NCI-H524 treated with DMSO at 0.1 percent for 48 hours (cell line): ENCODE measurements around the gene ZHX3.

Experiments used
- DNase-seq: peaks from one replicate; lab custom pipeline; 2025; lab: John Stamatoyannopoulos, UW

Gene ZHX3

GRCh38 chr20:41171736-41172295 lies 145.7 kb downstream of the ZHX3 start:
- no peak for DNase-seq

- DNase-seq = no peak
These were observed 147.0 kb downstream of the ZHX3 start for GRCh38 chr20:41170386-41171105.

- no peak for DNase-seq
These were observed 147.7 kb downstream of the ZHX3 start for GRCh38 chr20:41169791-41170351.

- DNase-seq = no peak
These were observed 148.3 kb downstream of the ZHX3 start for GRCh38 chr20:41169162-41169690.

- no peak for DNase-seq
These were observed 149.0 kb downstream of the ZHX3 start for GRCh38 chr20:41168281-41169161.

- DNase-seq = no peak
These were observed 149.9 kb downstream of the ZHX3 start for GRCh38 chr20:41167481-41168253.

- no peak for DNase-seq
These were observed 150.4 kb downstream of the ZHX3 start for GRCh38 chr20:41167118-41167470.

GRCh38 chr20:41166201-41167117 lies 151.1 kb downstream of the ZHX3 start:
- DNase-seq = no peak

GRCh38 chr20:41165001-41165882 lies 152.3 kb downstream of the ZHX3 start:
- no peak for DNase-seq

- DNase-seq = no peak
These were observed 153.7 kb downstream of the ZHX3 start for GRCh38 chr20:41163821-41164220.

GRCh38 chr20:41162396-41162795 lies 155.1 kb downstream of the ZHX3 start:
- DNase-seq = no peak

- DNase-seq = no peak
These were observed 155.6 kb downstream of the ZHX3 start for GRCh38 chr20:41161886-41162285.

GRCh38 chr20:41160686-41161085 lies 156.8 kb downstream of the ZHX3 start:
- DNase-seq = no peak

GRCh38 chr20:41159547-41159946 lies 158.0 kb downstream of the ZHX3 start:
- DNase-seq = no peak

- DNase-seq = no peak
These were observed 159.4 kb downstream of the ZHX3 start for GRCh38 chr20:41158082-41158625.

GRCh38 chr20:41155261-41155660 lies 162.3 kb downstream of the ZHX3 start:
- DNase-seq = no peak

GRCh38 chr20:41154436-41155176 lies 162.9 kb downstream of the ZHX3 start:
- DNase-seq = no peak

- no peak for DNase-seq
These were observed 165.3 kb downstream of the ZHX3 start for GRCh38 chr20:41152108-41152757.
